Neural progenitor cell (in vitro differentiated cells): Measurements from ENCODE around the gene STARD3.

ENCODE experiments used
- CTCF ChIP-seq: fragments of 200-600 bp; sonication (generic); IDR thresholded peaks from 2 replicates; pipeline ENCODE4 v1.5.1; 2017; ENCODE audit warnings: antibody characterized with exemption, mild to moderate bottlenecking
- EZH2 ChIP-seq: fragments of 200-600 bp; sonication (generic); IDR thresholded peaks from 2 replicates; pipeline ENCODE4 v1.6.1; 2017; ENCODE audit warnings: antibody characterized with exemption, mild to moderate bottlenecking, moderate library complexity
- EZH2phosphoT487 ChIP-seq: fragments of 200-600 bp; sonication (generic); IDR thresholded peaks from 2 replicates; pipeline ENCODE4 v1.6.1; 2017; ENCODE audit warnings: antibody characterized with exemption

DNA sequence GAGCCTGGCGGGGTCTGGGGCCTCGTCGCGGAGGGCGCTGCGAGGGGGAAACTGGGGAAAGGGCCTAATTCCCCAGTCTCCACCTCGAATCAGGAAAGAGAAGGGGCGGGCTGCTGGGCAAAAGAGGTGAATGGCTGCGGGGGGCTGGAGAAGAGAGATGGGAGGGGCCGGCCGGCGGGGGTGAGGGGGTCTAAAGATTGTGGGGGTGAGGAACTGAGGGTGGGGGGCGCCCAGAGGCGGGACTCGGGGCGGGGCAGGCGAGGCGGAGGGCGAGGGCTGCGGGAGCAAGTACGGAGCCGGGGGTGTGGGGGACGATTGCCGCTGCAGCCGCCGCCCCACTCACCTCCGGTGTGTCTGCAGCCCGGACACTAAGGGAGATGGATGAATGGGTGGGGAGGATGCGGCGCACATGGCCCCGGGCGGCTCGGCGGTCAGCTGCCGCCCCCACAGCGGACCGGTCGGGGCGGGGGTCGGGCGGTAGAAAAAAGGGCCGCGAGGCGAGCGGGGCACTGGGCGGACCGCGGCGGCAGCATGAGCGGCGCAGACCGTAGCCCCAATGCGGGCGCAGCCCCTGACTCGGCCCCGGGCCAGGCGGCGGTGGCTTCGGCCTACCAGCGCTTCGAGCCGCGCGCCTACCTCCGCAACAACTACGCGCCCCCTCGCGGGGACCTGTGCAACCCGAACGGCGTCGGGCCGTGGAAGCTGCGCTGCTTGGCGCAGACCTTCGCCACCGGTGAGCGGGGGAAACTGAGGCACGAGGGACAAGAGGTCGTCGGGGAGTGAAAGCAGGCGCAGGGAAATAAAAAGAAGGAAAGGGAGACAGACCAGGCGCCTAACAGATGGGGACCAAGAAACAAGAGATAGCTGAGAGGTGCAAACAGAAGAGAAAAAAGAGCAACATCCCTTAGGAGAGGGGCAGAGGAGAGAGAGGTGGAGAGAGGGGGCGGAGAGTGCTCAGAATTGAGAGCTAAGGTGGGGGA, 31.3 kb downstream of the STARD3 start, which contains the start of gene PNMT:
- TF ChIP-seq CTCF (peak; percentile 73), EZH2 (peak; percentile 77), EZH2phosphoT487 (peak; percentile 50)
